ENCODE results near the gene SH2D1A.

DNA sequence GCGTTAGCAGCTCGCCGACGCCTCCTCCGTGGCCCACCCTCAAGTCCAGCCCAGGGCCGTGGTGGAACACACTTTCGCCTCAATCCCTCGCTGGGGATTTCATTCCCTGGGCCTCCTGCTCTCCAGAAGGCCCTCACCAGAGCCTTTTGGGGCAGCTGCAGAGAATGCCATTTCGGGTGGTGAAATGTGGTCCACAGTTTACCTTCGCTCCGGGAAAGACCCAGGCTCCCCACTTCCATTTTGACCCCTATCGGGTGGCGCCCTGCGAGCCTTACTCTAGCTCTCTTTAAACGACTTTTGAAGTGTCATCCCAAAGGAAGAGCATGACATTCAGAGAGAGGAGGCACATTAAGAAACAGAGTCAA, 496 bp downstream of the SH2D1A start:
- TF ChIP-seq POLR2A (IDR thresholded peaks at IDR 0.05): no peak
- TF ChIP-seq, protein P1, sequence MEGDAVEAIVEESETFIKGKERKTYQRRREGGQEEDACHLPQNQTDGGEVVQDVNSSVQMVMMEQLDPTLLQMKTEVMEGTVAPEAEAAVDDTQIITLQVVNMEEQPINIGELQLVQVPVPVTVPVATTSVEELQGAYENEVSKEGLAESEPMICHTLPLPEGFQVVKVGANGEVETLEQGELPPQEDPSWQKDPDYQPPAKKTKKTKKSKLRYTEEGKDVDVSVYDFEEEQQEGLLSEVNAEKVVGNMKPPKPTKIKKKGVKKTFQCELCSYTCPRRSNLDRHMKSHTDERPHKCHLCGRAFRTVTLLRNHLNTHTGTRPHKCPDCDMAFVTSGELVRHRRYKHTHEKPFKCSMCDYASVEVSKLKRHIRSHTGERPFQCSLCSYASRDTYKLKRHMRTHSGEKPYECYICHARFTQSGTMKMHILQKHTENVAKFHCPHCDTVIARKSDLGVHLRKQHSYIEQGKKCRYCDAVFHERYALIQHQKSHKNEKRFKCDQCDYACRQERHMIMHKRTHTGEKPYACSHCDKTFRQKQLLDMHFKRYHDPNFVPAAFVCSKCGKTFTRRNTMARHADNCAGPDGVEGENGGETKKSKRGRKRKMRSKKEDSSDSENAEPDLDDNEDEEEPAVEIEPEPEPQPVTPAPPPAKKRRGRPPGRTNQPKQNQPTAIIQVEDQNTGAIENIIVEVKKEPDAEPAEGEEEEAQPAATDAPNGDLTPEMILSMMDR (IDR thresholded peaks at IDR 0.05 in 8 of 11, conservative IDR thresholded peaks at IDR 0.05 in 3 of 11): no peak

All from spleen (tissue), 7 donors.